Measurements from ENCODE around the gene ZC4H2.
"Not testable (repeated sequence)": the region's sequence is repeated elsewhere in the genome, so short reads cannot be mapped to it uniquely, and the experiment has no call there.

The ZC4H2 gene

GRCh38 chrX:64908121-64908520 lies 68.1 kb downstream of the ZC4H2 start:
- H3K18ac ChIP-seq (ENCODE audit: low read length), result no peak overlapping the region
- no peak overlapping the region for H4K5ac ChIP-seq (ENCODE audit: low read length)
- H3K27me3 ChIP-seq (ENCODE audit: insufficient read depth, low read length, poor library complexity), result no peaks in the 10 kb centered on the region
- no peaks in the 10 kb centered on the region for H3K79me1 ChIP-seq (ENCODE audit: low read length)
- no peak overlapping the region for H2BK15ac ChIP-seq (replicated peaks; ENCODE audit: low read depth)
- no peak overlapping the region for H3K4ac ChIP-seq (ENCODE audit: low read depth, low read length)
- no peaks in the 10 kb centered on the region for H3K4me1 ChIP-seq (ENCODE audit: control insufficient read depth, low read depth, low read length)
- WGBS (ENCODE audit: extremely low coverage, insufficient coverage, low lambda C conversion rate), result no CpG with 5 or more reads among the region's 5 CpGs
- no peak overlapping the region for H2AK5ac ChIP-seq (ENCODE audit: low read length)
- H3K4me3 ChIP-seq (ENCODE audit: low read length), result no peak overlapping the region
- no peak overlapping the region for H2BK5ac ChIP-seq (ENCODE audit: low read length)
- H3K36me3 ChIP-seq (ENCODE audit: control insufficient read depth, insufficient read depth, low read length), result no peaks in the 10 kb centered on the region
- H3K23ac ChIP-seq (ENCODE audit: low read length), result no peak overlapping the region
- no peak overlapping the region for H3K27ac ChIP-seq (ENCODE audit: low read depth, low read length)
- no peak overlapping the region for H3K56ac ChIP-seq (ENCODE audit: low read length)
- H3K9ac ChIP-seq (ENCODE audit: low read length), result no peak overlapping the region
- H4K8ac ChIP-seq (ENCODE audit: low read depth, low read length), result no peak overlapping the region
- no peak for DNase-seq
- no peak overlapping the region for H3K4me2 ChIP-seq (ENCODE audit: low read length)
- no peaks in the 10 kb centered on the region for H3K79me2 ChIP-seq (ENCODE audit: control insufficient read depth, insufficient read depth, low read length)
- H2BK120ac ChIP-seq (ENCODE audit: low read depth, low read length), result no peak overlapping the region

- no peak overlapping the region for H4K5ac ChIP-seq (ENCODE audit: low read length)
- H3K4me3 ChIP-seq (ENCODE audit: low read length), result no peak overlapping the region
- no peak overlapping the region for H3K4me2 ChIP-seq (ENCODE audit: low read length)
- H3K18ac ChIP-seq (ENCODE audit: low read length), result no peak overlapping the region
- no peaks in the 10 kb centered on the region for H3K27me3 ChIP-seq (ENCODE audit: insufficient read depth, low read length, poor library complexity)
- H3K36me3 ChIP-seq (ENCODE audit: control insufficient read depth, insufficient read depth, low read length), result no peaks in the 10 kb centered on the region
- H3K4me1 ChIP-seq (ENCODE audit: control insufficient read depth, low read depth, low read length), result no peaks in the 10 kb centered on the region
- no peak overlapping the region for H3K4ac ChIP-seq (ENCODE audit: low read depth, low read length)
- no peaks in the 10 kb centered on the region for H3K79me1 ChIP-seq (ENCODE audit: low read length)
- H2BK5ac ChIP-seq (ENCODE audit: low read length), result no peak overlapping the region
- WGBS (ENCODE audit: extremely low coverage, insufficient coverage, low lambda C conversion rate), result no CpG with 5 or more reads among the region's 10 CpGs
- H3K56ac ChIP-seq (ENCODE audit: low read length), result peak overlapping the region; percentile 25
- DNase-seq, result peak; percentile 71
- H4K8ac ChIP-seq (ENCODE audit: low read depth, low read length), result no peak overlapping the region
- no peak overlapping the region for H2BK15ac ChIP-seq (replicated peaks; ENCODE audit: low read depth)
- no peak overlapping the region for H2BK120ac ChIP-seq (ENCODE audit: low read depth, low read length)
- H3K79me2 ChIP-seq (ENCODE audit: control insufficient read depth, insufficient read depth, low read length), result no peaks in the 10 kb centered on the region
- H2AK5ac ChIP-seq (ENCODE audit: low read length), result no peak overlapping the region
- H3K9ac ChIP-seq (ENCODE audit: low read length), result no peak overlapping the region
- no peak overlapping the region for H3K23ac ChIP-seq (ENCODE audit: low read length)
- no peak overlapping the region for H3K27ac ChIP-seq (ENCODE audit: low read depth, low read length)
Measured at GRCh38 chrX:64894454-64895038, 81.7 kb downstream of the ZC4H2 start.

GRCh38 chrX:64885850-64886249 lies 90.4 kb downstream of the ZC4H2 start:
- Histone ChIP-seq H3K79me2 (ENCODE audit: control insufficient read depth, insufficient read depth, low read length) (no peaks in the 10 kb centered on the region), H2BK5ac (ENCODE audit: low read length) (no peak overlapping the region), H3K56ac (ENCODE audit: low read length) (no peak overlapping the region), H3K4me2 (ENCODE audit: low read length) (no peak overlapping the region), H3K23ac (ENCODE audit: low read length) (no peak overlapping the region), H4K8ac (ENCODE audit: low read depth, low read length) (no peak overlapping the region), H2AK5ac (ENCODE audit: low read length) (no peak overlapping the region), H3K4me3 (ENCODE audit: low read length) (no peak overlapping the region), H3K79me1 (ENCODE audit: low read length) (no peaks in the 10 kb centered on the region), H3K27me3 (ENCODE audit: insufficient read depth, low read length, poor library complexity) (no peaks in the 10 kb centered on the region), H3K27ac (ENCODE audit: low read depth, low read length) (no peak overlapping the region), H3K4ac (ENCODE audit: low read depth, low read length) (no peak overlapping the region), H3K36me3 (ENCODE audit: control insufficient read depth, insufficient read depth, low read length) (no peaks in the 10 kb centered on the region), H2BK120ac (ENCODE audit: low read depth, low read length) (no peak overlapping the region), H3K4me1 (ENCODE audit: control insufficient read depth, low read depth, low read length) (no peaks in the 10 kb centered on the region), H4K5ac (ENCODE audit: low read length) (no peak overlapping the region), H3K9ac (ENCODE audit: low read length) (no peak overlapping the region), H3K18ac (ENCODE audit: low read length) (no peak overlapping the region), H2BK15ac (replicated peaks; ENCODE audit: low read depth) (no peak overlapping the region)
- DNase-seq, result peak; percentile 49

- H2BK15ac ChIP-seq (replicated peaks; ENCODE audit: low read depth); H4K5ac ChIP-seq (ENCODE audit: low read length); H3K36me3 ChIP-seq (ENCODE audit: control insufficient read depth, insufficient read depth, low read length); DNase-seq; H4K8ac ChIP-seq (ENCODE audit: low read depth, low read length); H3K4me3 ChIP-seq (ENCODE audit: low read length); H2BK120ac ChIP-seq (ENCODE audit: low read depth, low read length); H3K79me2 ChIP-seq (ENCODE audit: control insufficient read depth, insufficient read depth, low read length); H3K79me1 ChIP-seq (ENCODE audit: low read length); H3K27ac ChIP-seq (ENCODE audit: low read depth, low read length); H3K4me2 ChIP-seq (ENCODE audit: low read length); H3K23ac ChIP-seq (ENCODE audit: low read length); H3K4me1 ChIP-seq (ENCODE audit: control insufficient read depth, low read depth, low read length); H3K27me3 ChIP-seq (ENCODE audit: insufficient read depth, low read length, poor library complexity); H3K56ac ChIP-seq (ENCODE audit: low read length); H3K18ac ChIP-seq (ENCODE audit: low read length); H3K9ac ChIP-seq (ENCODE audit: low read length); H3K4ac ChIP-seq (ENCODE audit: low read depth, low read length); H2BK5ac ChIP-seq (ENCODE audit: low read length); H2AK5ac ChIP-seq (ENCODE audit: low read length): not testable (repeated sequence)
- WGBS (ENCODE audit: extremely low coverage, insufficient coverage, low lambda C conversion rate), result no CpG with 5 or more reads among the region's 12 CpGs
Measured at GRCh38 chrX:64878709-64879108, 97.5 kb downstream of the ZC4H2 start.

- no peaks in the 10 kb centered on the region for H3K36me3 ChIP-seq (ENCODE audit: control insufficient read depth, insufficient read depth, low read length)
- H3K4me2 ChIP-seq (ENCODE audit: low read length), result no peak overlapping the region
- DNase-seq, result no peak
- no peaks in the 10 kb centered on the region for H3K27me3 ChIP-seq (ENCODE audit: insufficient read depth, low read length, poor library complexity)
- no peak overlapping the region for H4K8ac ChIP-seq (ENCODE audit: low read depth, low read length)
- no peak overlapping the region for H3K4me3 ChIP-seq (ENCODE audit: low read length)
- no peak overlapping the region for H3K18ac ChIP-seq (ENCODE audit: low read length)
- no peak overlapping the region for H4K5ac ChIP-seq (ENCODE audit: low read length)
- no peak overlapping the region for H2BK15ac ChIP-seq (replicated peaks; ENCODE audit: low read depth)
- H3K9ac ChIP-seq (ENCODE audit: low read length), result no peak overlapping the region
- no peak overlapping the region for H3K23ac ChIP-seq (ENCODE audit: low read length)
- no peak overlapping the region for H2AK5ac ChIP-seq (ENCODE audit: low read length)
- no peak overlapping the region for H2BK5ac ChIP-seq (ENCODE audit: low read length)
- no peaks in the 10 kb centered on the region for H3K4me1 ChIP-seq (ENCODE audit: control insufficient read depth, low read depth, low read length)
- no peak overlapping the region for H3K27ac ChIP-seq (ENCODE audit: low read depth, low read length)
- H2BK120ac ChIP-seq (ENCODE audit: low read depth, low read length), result no peak overlapping the region
- no peak overlapping the region for H3K56ac ChIP-seq (ENCODE audit: low read length)
- H3K4ac ChIP-seq (ENCODE audit: low read depth, low read length), result no peak overlapping the region
- no peaks in the 10 kb centered on the region for H3K79me1 ChIP-seq (ENCODE audit: low read length)
- H3K79me2 ChIP-seq (ENCODE audit: control insufficient read depth, insufficient read depth, low read length), result no peaks in the 10 kb centered on the region
Measured at GRCh38 chrX:64867217-64867616, 109.0 kb downstream of the ZC4H2 start.
